Common myeloid progenitor, CD34-positive (primary cell): ENCODE measurements around the gene RALGAPA1.

Experiments
- CTCF ChIA-PET: fragments of 350-600 bp; sonication (Branson Sonifier 250); formaldehyde crosslinking; loops from one replicate; lab custom pipeline; 2021; ENCODE audit warnings: antibody characterized with exemption; lab: Charles Lee
- POLR2A ChIA-PET: fragments of 350-600 bp; sonication (Branson Sonifier 250); formaldehyde crosslinking; loops from one replicate; lab custom pipeline; 2021; ENCODE audit warnings: antibody characterized with exemption; lab: Charles Lee
- DNase-seq, 3 donors: peaks; one replicate each; pipeline versions ENCODE4 v3.0.0 to v3.0.0-alpha.2; 2013
- H3K27ac ChIP-seq, 2 experiments: 1 replicate in 1 of 2; 2 replicates in 1 of 2; pipeline ENCODE4 v1.7.0; 2013; ENCODE audit warnings: inconsistent platforms in 2 of 2, low read length in 2 of 2, mild to moderate bottlenecking in 2 of 2, low read depth in 1 of 2, moderate library complexity in 1 of 2; ENCODE audit not compliant: severe bottlenecking in 2 of 2, insufficient read depth in 1 of 2, poor library complexity in 1 of 2
- H3K27me3 ChIP-seq, 5 experiments: replicated peaks in 2 of 5; 1 replicate in 3 of 5; 2 replicates in 2 of 5; pipeline versions ENCODE4 v1.6.1 to v1.7.0; 2013; ENCODE audit warnings: low read length in 4 of 5, mild to moderate bottlenecking in 2 of 5, moderate library complexity in 2 of 5, inconsistent platforms in 1 of 5; ENCODE audit not compliant: insufficient read depth in 5 of 5, control insufficient read depth in 4 of 5
- H3K36me3 ChIP-seq, 4 experiments: 1 replicate in 2 of 4; 2 replicates in 2 of 4; pipeline versions ENCODE4 v1.6.1 to v1.7.0; 2013; ENCODE audit warnings: low read length in 3 of 4, control low read depth in 1 of 4, mild to moderate bottlenecking in 1 of 4; ENCODE audit not compliant: control insufficient read depth in 4 of 4, insufficient read depth in 4 of 4
- H3K4me1 ChIP-seq, 4 experiments: 1 replicate in 3 of 4; 2 replicates in 1 of 4; pipeline versions ENCODE4 v1.6.1 to v1.7.1; 2013; ENCODE audit warnings: low read length in 3 of 4, mild to moderate bottlenecking in 3 of 4, control low read depth in 1 of 4, inconsistent platforms in 1 of 4, moderate library complexity in 1 of 4; ENCODE audit not compliant: control insufficient read depth in 4 of 4, insufficient read depth in 4 of 4; ENCODE audit errors: control extremely low read depth in 1 of 4
- H3K4me3 ChIP-seq, 7 experiments: 1 replicate in 4 of 7; 2 replicates in 3 of 7; pipeline versions ENCODE4 v1.5.1 to v1.7.0; 2013; ENCODE audit warnings: mild to moderate bottlenecking in 7 of 7, low read length in 6 of 7, moderate library complexity in 6 of 7, inconsistent platforms in 2 of 7, low read depth in 2 of 7, control low read depth in 1 of 7; ENCODE audit not compliant: insufficient read depth in 4 of 7, control insufficient read depth in 1 of 7; ENCODE audit errors: extremely low read depth in 1 of 7
- H3K9me3 ChIP-seq, 5 experiments: 1 replicate in 4 of 5; 2 replicates in 1 of 5; pipeline versions ENCODE4 v1.6.1 to v1.7.1; 2013; ENCODE audit warnings: low read length in 4 of 5, mild to moderate bottlenecking in 2 of 5, inconsistent platforms in 1 of 5, low read depth in 1 of 5, moderate library complexity in 1 of 5; ENCODE audit not compliant: control insufficient read depth in 4 of 5, insufficient read depth in 2 of 5; ENCODE audit errors: control extremely low read depth in 1 of 5
- WGBS: methylation state at CpG from one replicate; pipeline ENCODE4 v1.1.5; 2013; ENCODE audit not compliant: insufficient coverage; 5-methylcytosine and 5-hydroxymethylcytosine counted together

Gene RALGAPA1

GRCh38 chr14:35701531-35701930, 107.6 kb downstream of the RALGAPA1 start:
- DNase-seq: no peak
- H3K9me3 ChIP-seq: no peaks in the 10 kb centered on the region
- peaks cover 0 to 6% (median 3%) of the 10 kb centered on the region in 4 experiments for H3K4me1 ChIP-seq
- no peak overlapping the region for H3K4me3 ChIP-seq
- ChIA-PET POLR2A (no interaction called here), CTCF (no interaction called here)
- peaks cover 0 to 2% (median 0%) of the 10 kb centered on the region in 4 experiments for H3K36me3 ChIP-seq
- H3K27ac ChIP-seq: no peak overlapping the region
- H3K27me3 ChIP-seq: no peaks in the 10 kb centered on the region
- 100% methylated on average over 2 of the region's 4 CpGs for WGBS

- Histone ChIP-seq H3K27me3 (no peaks in the 10 kb centered on the region), H3K4me3 (no peak overlapping the region), H3K27ac (no peak overlapping the region), H3K4me1 (peaks cover 0 to 14% (median 6%) of the 10 kb centered on the region in 4 experiments), H3K9me3 (no peaks in the 10 kb centered on the region), H3K36me3 (no peaks in the 10 kb centered on the region)
- no peak for DNase-seq
- 94% methylated on average over 3 of the region's 5 CpGs for WGBS
- ChIA-PET CTCF (interaction anchor here (1.0 kb wide), 1 partner anchor 22 kb away, joined by 3 read pairs; no protein-coding TSS in a partner anchor), POLR2A (no interaction called here)
These were observed 109.2 kb downstream of the RALGAPA1 start for GRCh38 chr14:35699791-35700444.

- peaks cover 0 to 14% (median 6%) of the 10 kb centered on the region in 4 experiments for H3K4me1 ChIP-seq
- no peaks in the 10 kb centered on the region for H3K36me3 ChIP-seq
- H3K4me3 ChIP-seq: no peak overlapping the region
- CTCF ChIA-PET: no interaction called here
- no peaks in the 10 kb centered on the region for H3K9me3 ChIP-seq
- no CpG with 5 or more reads among the region's 3 CpGs for WGBS
- H3K27me3 ChIP-seq: no peaks in the 10 kb centered on the region
- DNase-seq: peak in 2 of 3 donors; percentile 29 to 46
- no peak overlapping the region for H3K27ac ChIP-seq
- POLR2A ChIA-PET: no interaction called here
These were observed 112.5 kb downstream of the RALGAPA1 start for GRCh38 chr14:35696575-35696974.

GRCh38 chr14:35696119-35696518, 113.0 kb downstream of the RALGAPA1 start:
- no peak overlapping the region for H3K27ac ChIP-seq
- 100% methylated on average over 1 of the region's 3 CpGs for WGBS
- H3K36me3 ChIP-seq: no peaks in the 10 kb centered on the region
- CTCF ChIA-PET: no interaction called here
- H3K9me3 ChIP-seq: no peaks in the 10 kb centered on the region
- no peak overlapping the region for H3K4me3 ChIP-seq
- H3K27me3 ChIP-seq: no peaks in the 10 kb centered on the region
- no peak for DNase-seq
- peaks cover 0 to 14% (median 6%) of the 10 kb centered on the region in 4 experiments for H3K4me1 ChIP-seq
- POLR2A ChIA-PET: no interaction called here

- no peak overlapping the region for H3K27ac ChIP-seq
- H3K27me3 ChIP-seq: no peaks in the 10 kb centered on the region
- no peak overlapping the region for H3K4me3 ChIP-seq
- no peaks in the 10 kb centered on the region for H3K9me3 ChIP-seq
- no peaks in the 10 kb centered on the region for H3K36me3 ChIP-seq
- ChIA-PET CTCF (no interaction called here), POLR2A (no interaction called here)
- no CpG with 5 or more reads among the region's 1 CpG for WGBS
- DNase-seq: no peak
- peaks cover 0 to 14% (median 6%) of the 10 kb centered on the region in 4 experiments for H3K4me1 ChIP-seq
These were observed 113.4 kb downstream of the RALGAPA1 start for GRCh38 chr14:35695647-35696046.

GRCh38 chr14:35695072-35695471, 114.0 kb downstream of the RALGAPA1 start:
- H3K4me1 ChIP-seq: peaks cover 0 to 14% (median 6%) of the 10 kb centered on the region in 4 experiments
- H3K36me3 ChIP-seq: no peaks in the 10 kb centered on the region
- 100% methylated on average over 1 of the region's 1 CpG for WGBS
- ChIA-PET CTCF (no interaction called here), POLR2A (no interaction called here)
- no peak for DNase-seq
- no peaks in the 10 kb centered on the region for H3K27me3 ChIP-seq
- no peak overlapping the region for H3K4me3 ChIP-seq
- no peak overlapping the region for H3K27ac ChIP-seq
- H3K9me3 ChIP-seq: no peaks in the 10 kb centered on the region

GRCh38 chr14:35689000-35689460, 120.1 kb downstream of the RALGAPA1 start:
- DNase-seq: peak; percentile 22 to 78 (median 68)
- H3K36me3 ChIP-seq: peaks cover 0 to 10% (median 4%) of the 10 kb centered on the region in 4 experiments
- no peaks in the 10 kb centered on the region for H3K27me3 ChIP-seq
- H3K9me3 ChIP-seq: no peaks in the 10 kb centered on the region
- no peak overlapping the region for H3K4me3 ChIP-seq
- peaks cover 0 to 14% (median 6%) of the 10 kb centered on the region in 4 experiments for H3K4me1 ChIP-seq
- ChIA-PET CTCF (interaction anchor here (0.7 to 2.3 kb wide), 7 partner anchors 9 to 570 kb away, joined by 3 to 8 read pairs (median 3); no protein-coding TSS in a partner anchor), POLR2A (no interaction called here)
- H3K27ac ChIP-seq: no peak overlapping the region
- WGBS: 17% methylated on average over 1 of the region's 3 CpGs
